ENCODE measurements around the gene CLPTM1. TPM values are rescaled to one million over a fixed set of nuclear protein-coding genes. Genes with fewer than 3 reads are reported as not detected.
"Not testable (repeated sequence)": the region's sequence is repeated elsewhere in the genome, so short reads cannot be mapped to it uniquely, and the experiment has no call there.

The CLPTM1 gene
- total RNA-seq, 1 donor from 2014 or later, result 27.5 TPM

- DNase-seq, result no peak
Observed at GRCh38 chr19:44984005-44984404, 28.8 kb downstream of the CLPTM1 start.

- no peak for DNase-seq
Observed at GRCh38 chr19:44985445-44985844, 30.3 kb downstream of the CLPTM1 start.

- no peak for DNase-seq
Observed at GRCh38 chr19:44986389-44986788, 31.2 kb downstream of the CLPTM1 start.

GRCh38 chr19:44987148-44987675 lies 32.0 kb downstream of the CLPTM1 start:
- DNase-seq, result no peak

- DNase-seq, result no peak
Observed at GRCh38 chr19:44988273-44988672, 33.1 kb downstream of the CLPTM1 start.

GRCh38 chr19:44988896-44989556 lies 33.8 kb downstream of the CLPTM1 start:
- peak; percentile 6 for DNase-seq

- no peak for DNase-seq
Observed at GRCh38 chr19:44990459-44990858, 35.3 kb downstream of the CLPTM1 start.

GRCh38 chr19:44990966-44991365 lies 35.8 kb downstream of the CLPTM1 start:
- DNase-seq, result no peak

- DNase-seq, result no peak
Observed at GRCh38 chr19:44992336-44993163, 37.4 kb downstream of the CLPTM1 start.

- DNase-seq, result no peak
Observed at GRCh38 chr19:44993526-44993925, 38.3 kb downstream of the CLPTM1 start.

GRCh38 chr19:44993926-44994537 lies 38.9 kb downstream of the CLPTM1 start:
- DNase-seq, result no peak

- DNase-seq, result no peak
Observed at GRCh38 chr19:44998025-44998424, 42.8 kb downstream of the CLPTM1 start.

- DNase-seq, result not testable (repeated sequence)
Observed at GRCh38 chr19:44999131-44999925, 44.1 kb downstream of the CLPTM1 start.

GRCh38 chr19:45000665-45001064 lies 45.5 kb downstream of the CLPTM1 start:
- DNase-seq, result not testable (repeated sequence)

- peak; percentile 76 for DNase-seq
Observed at GRCh38 chr19:45001087-45001739, 46.0 kb downstream of the CLPTM1 start, which contains the start of gene RELB. Gene RELB (plus strand): TSS chr19:45001464. CDS start chr19:45001580, 116 bp downstream.

- no peak for DNase-seq
Observed at GRCh38 chr19:45003485-45003884, 48.3 kb downstream of the CLPTM1 start.

GRCh38 chr19:45005787-45006186 lies 50.6 kb downstream of the CLPTM1 start:
- no peak for DNase-seq

- DNase-seq, result no peak
Observed at GRCh38 chr19:45008552-45008951, 53.4 kb downstream of the CLPTM1 start.

GRCh38 chr19:45009625-45010255 lies 54.6 kb downstream of the CLPTM1 start:
- DNase-seq, result no peak

- no peak for DNase-seq
Observed at GRCh38 chr19:45010306-45010705, 55.1 kb downstream of the CLPTM1 start.

- no peak for DNase-seq
Observed at GRCh38 chr19:45011959-45012358, 56.8 kb downstream of the CLPTM1 start.
